ENCODE data around the gene LONRF2. TPM values are rescaled to one million over a fixed set of nuclear protein-coding genes. Genes with fewer than 3 reads are reported as not detected.

The LONRF2 gene
- polyA plus RNA-seq, 2 of the 4 experiments (the other 2 are of a cell fraction): 4.8 to 17.9 TPM

GRCh38 chr2:100285691-100286090 is 36.6 kb downstream of the LONRF2 start:
- ChIA-PET POLR2A (interaction anchor here (0.6 to 1.8 kb wide), 2 partner anchors 277 to 1621 kb away, joined by 3 to 5 read pairs; partner anchors contain the start of gene PDCL3), CTCF (interaction anchor here (10.0 kb wide), 1 partner anchor 24 kb away, joined by 93 read pairs; no protein-coding TSS in a partner anchor)
- 38% methylated on average over 6 of the region's 6 CpGs for whole genome bisulfite sequencing (ENCODE audit: missing lambda C conversion rate)
- H3K4me3 ChIP-seq: no peak overlapping the region
- H3K4me1 ChIP-seq: peaks cover 35% of the 10 kb centered on the region
- TF ChIP-seq BCL3 (IDR thresholded peaks at IDR 0.05): no peak
- TF ChIP-seq FOSL2 (IDR thresholded peaks at IDR 0.05): peak; percentile 61
- peak; percentile 67 for TF ChIP-seq FOSL2 (CRISPR knock-in tag; IDR thresholded peaks at IDR 0.05)
- peak; percentile 22; the same call in 1 of the 2 replicates for TF ChIP-seq MAX (IDR thresholded peaks at IDR 0.05)
- TF ChIP-seq CTCF (IDR thresholded peaks at IDR 0.05): no peak
- peak; percentile 46; the same call in 1 of the 2 replicates for TF ChIP-seq JUNB (IDR thresholded peaks at IDR 0.05)
- no peak for TF ChIP-seq HOXB13 (CRISPR knock-in tag; IDR thresholded peaks at IDR 0.05; ENCODE audit: low read depth)
- H3K9me3 ChIP-seq: no peaks in the 10 kb centered on the region
- peak overlapping the region; percentile 69 to 83 for H3K27ac ChIP-seq
- ATAC-seq (peak; percentile 47 to 48; a peak in 2 of 6 replicates), DNase-seq (ENCODE audit: low read depth in 1 of 2, low spot score in 1 of 2) (peak in 1 of 2 experiments; percentile 36), FAIRE-seq (no peak)
- H3K4me2 ChIP-seq: peak overlapping the region; percentile 60

GRCh38 chr2:100285011-100285410 is 37.3 kb downstream of the LONRF2 start:
- no peaks in the 10 kb centered on the region for H3K9me3 ChIP-seq
- H3K27ac ChIP-seq: peak overlapping the region; percentile 69 to 83
- ATAC-seq (no peak), FAIRE-seq (no peak), DNase-seq (ENCODE audit: low read depth in 1 of 2, low spot score in 1 of 2) (no peak)
- POLR2A ChIA-PET: interaction anchor here (0.6 kb wide), 1 partner anchor 1621 kb away, joined by 3 read pairs; no protein-coding TSS in a partner anchor
- CTCF ChIA-PET: interaction anchor here (1.0 to 10.0 kb wide), 2 partner anchors 10 to 23 kb away, joined by 5 to 93 read pairs; no protein-coding TSS in a partner anchor
- no peak overlapping the region for H3K4me3 ChIP-seq
- H3K4me2 ChIP-seq: peak overlapping the region; percentile 60; the same call in 1 of the 3 replicates
- WGBS (ENCODE audit: missing lambda C conversion rate): 49% methylated on average over 3 of the region's 3 CpGs
- H3K4me1 ChIP-seq: peaks cover 28% of the 10 kb centered on the region
- TF ChIP-seq PBX3 (IDR thresholded peaks at IDR 0.05): no peak
- TF ChIP-seq KDM5A (IDR thresholded peaks at IDR 0.05): no peak
- no peak for TF ChIP-seq JUNB (IDR thresholded peaks at IDR 0.05)
- TF ChIP-seq HOXA7 (CRISPR knock-in tag; IDR thresholded peaks at IDR 0.05): no peak
- no peak for TF ChIP-seq HEYL (CRISPR knock-in tag; IDR thresholded peaks at IDR 0.05)
- no peak for TF ChIP-seq NR3C1 (IDR thresholded peaks at IDR 0.05)
- no peak for TF ChIP-seq PHF8 (IDR thresholded peaks at IDR 0.05; ENCODE audit: borderline replicate concordance, low read depth)
- TF ChIP-seq HOXB13 (CRISPR knock-in tag; IDR thresholded peaks at IDR 0.05; ENCODE audit: low read depth): no peak
- TF ChIP-seq HDAC2 (IDR thresholded peaks at IDR 0.05): no peak
- no peak for TF ChIP-seq CHD4 (IDR thresholded peaks at IDR 0.05; ENCODE audit: borderline replicate concordance)

- DNase-seq (ENCODE audit: low read depth in 1 of 2, low spot score in 1 of 2) (no peak), ATAC-seq (no peak), FAIRE-seq (no peak)
- ChIA-PET CTCF (interaction anchor here (1.0 to 10.0 kb wide), 2 partner anchors 9 to 22 kb away, joined by 5 to 93 read pairs; no protein-coding TSS in a partner anchor), POLR2A (no interaction called here)
- no peak overlapping the region for H3K4me3 ChIP-seq
- peaks cover 23% of the 10 kb centered on the region for H3K4me1 ChIP-seq
- no peak overlapping the region for H3K4me2 ChIP-seq
- TF ChIP-seq MAX (IDR thresholded peaks at IDR 0.05) (no peak), HOXA7 (CRISPR knock-in tag; IDR thresholded peaks at IDR 0.05) (no peak), NR3C1 (IDR thresholded peaks at IDR 0.05) (no peak)
- H3K27ac ChIP-seq: peak overlapping the region in 1 of 2 experiments; percentile 41; a peak in 2 of 6 replicates
- no peaks in the 10 kb centered on the region for H3K9me3 ChIP-seq
- 89% methylated on average over 20 of the region's 20 CpGs for WGBS (ENCODE audit: missing lambda C conversion rate)
These were observed 38.4 kb downstream of the LONRF2 start for GRCh38 chr2:100283724-100284501.
